NCI-H510A (cell line): ENCODE measurements around the gene PPP3CA.

ENCODE experiments used
- DNase-seq: peaks from one replicate; lab custom pipeline; 2025; lab: John Stamatoyannopoulos, UW

PPP3CA gene

GRCh38 chr4:101175896-101176676, 171.2 kb downstream of the PPP3CA start:
- DNase-seq = no peak

- no peak for DNase-seq
These were observed 172.5 kb downstream of the PPP3CA start for GRCh38 chr4:101174679-101175345.

DNA sequence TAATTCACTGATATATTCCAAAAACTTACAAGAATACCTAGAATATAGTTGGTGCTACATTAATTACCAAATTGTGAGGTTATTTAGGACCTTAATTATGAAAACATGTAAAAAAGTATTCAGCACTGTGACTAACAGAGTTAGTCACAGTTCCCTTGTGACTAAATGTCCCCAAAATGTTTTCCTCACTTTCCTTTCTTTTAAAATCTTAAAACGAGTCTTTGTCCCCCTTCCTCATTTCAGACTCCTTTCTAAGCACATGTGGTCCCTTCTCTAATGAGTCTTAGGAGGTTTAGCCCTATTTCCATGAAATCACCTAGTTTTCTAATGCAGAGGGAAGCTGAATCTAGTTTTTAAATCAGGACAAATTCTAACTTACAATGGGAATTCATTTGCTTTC, 175.0 kb downstream of the PPP3CA start:
- DNase-seq = no peak

- no peak for DNase-seq
These were observed 175.6 kb downstream of the PPP3CA start for GRCh38 chr4:101171747-101172146.

DNA sequence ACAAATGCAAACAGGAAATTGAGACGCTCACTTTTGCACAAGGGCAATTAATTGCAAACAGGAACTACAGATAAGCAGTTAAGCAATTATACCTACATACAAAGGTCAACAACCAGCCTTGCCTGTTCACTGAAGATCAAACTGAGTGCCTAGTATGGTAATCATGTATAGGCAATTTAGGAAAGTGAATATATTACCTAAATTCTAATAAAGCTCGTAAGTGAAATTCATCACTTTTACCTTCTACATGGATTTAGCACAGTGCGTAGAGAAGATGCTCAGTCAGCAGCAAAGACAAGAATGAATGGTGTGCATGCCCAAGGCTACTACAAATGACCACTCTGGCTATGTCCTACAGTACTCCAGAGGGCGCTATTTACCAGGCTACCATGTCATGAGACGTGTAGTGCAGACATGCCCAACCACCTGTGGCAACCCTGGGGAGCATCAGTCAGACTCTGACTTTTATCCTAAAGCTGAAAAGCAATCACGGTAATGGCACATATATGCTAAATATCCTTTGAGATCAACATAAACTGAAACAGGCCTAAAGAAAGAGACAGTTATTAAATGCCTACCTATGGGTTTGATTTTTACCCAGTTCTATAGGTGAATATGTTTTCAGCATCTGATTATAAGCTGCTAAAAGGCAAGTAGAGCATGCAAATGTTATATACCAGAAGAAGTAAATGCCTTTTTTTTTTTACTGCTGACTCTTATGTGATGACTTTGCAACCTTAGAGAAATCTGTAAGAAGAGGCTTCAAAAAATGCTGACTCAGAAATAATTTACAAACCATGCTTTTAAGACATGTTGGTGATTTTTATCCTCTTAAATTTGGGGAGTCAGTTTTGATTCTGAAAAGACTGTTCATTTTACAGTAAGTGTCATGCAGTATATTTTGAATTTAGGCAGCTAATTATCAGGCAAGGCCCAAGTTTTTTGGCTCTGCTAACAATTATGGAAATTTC, 178.0 kb downstream of the PPP3CA start:
- DNase-seq = peak; percentile 52

- no peak for DNase-seq
These were observed 183.4 kb downstream of the PPP3CA start for GRCh38 chr4:101163936-101164335.

DNA sequence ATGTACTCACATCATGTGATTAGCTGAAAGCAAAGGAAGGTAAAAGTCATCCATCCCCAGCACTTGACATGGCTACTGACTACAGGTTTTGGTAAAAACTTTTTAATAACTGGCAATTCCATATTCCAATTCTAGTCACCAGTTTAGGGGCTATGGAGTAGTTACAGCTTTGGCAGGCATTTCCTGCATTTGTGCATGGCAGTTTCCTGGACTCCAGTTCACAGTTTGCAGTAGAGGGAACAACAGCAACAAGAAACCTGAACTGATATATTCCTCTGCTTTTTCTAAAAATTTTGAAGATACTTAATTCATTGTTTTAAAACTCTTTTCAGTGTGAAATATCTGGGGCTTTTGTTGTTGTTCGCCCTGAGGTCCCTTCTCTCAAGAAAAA, 184.3 kb downstream of the PPP3CA start:
- DNase-seq = no peak

DNA sequence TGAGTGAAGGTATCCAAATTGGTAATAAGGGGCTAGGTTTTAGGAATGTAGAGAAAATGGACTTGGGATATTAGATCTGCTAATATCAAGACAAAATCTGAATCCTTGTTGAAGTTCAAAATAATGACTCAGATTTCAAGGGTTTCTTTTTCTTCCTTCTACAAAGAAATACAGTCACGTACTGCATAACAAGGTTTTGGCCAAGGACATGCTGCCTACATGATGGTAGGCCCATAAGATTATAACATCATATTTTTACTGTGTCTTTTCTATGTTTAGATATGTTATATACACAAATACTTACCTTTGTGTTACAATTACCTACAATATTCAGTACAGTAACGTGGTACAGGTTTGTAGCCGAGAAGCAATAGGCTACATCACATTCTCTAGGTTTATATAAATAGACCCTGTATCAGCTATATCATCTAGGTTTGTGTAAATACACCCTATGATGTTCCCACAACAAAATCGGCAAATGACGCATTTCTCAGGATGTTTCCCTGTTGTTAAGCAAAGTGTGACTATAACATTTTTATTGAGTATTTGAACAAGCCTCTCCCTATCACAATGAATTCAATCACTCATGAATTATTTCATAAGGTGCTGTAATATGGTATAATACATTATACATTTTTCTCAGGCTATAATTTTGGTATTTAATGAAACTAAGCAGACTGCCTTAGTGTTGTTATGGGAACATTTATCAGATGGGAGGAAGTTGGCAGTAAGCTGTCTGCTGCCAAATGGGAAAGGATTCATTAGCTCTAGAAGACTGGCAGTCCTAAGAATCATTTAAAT, 186.3 kb downstream of the PPP3CA start:
- DNase-seq = no peak

GRCh38 chr4:101158507-101158906, 188.8 kb downstream of the PPP3CA start:
- no peak for DNase-seq

DNA sequence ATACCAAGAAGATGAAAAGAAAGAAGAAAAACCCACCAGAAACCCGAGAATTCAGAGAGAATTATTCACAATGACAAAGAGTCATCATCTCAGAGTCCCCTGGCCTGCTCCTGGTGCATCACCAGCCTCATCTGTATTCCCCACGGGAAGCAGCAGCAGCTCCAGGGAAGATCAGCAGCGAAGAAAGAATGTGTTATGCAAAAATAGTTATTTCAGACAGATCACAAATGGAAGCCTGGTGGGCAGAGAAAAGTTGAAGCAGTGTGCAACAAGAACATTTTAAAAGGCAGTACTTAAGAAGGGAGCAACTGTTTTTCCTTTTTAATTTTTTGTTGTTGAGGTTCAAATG, 189.2 kb downstream of the PPP3CA start:
- no peak for DNase-seq

DNA sequence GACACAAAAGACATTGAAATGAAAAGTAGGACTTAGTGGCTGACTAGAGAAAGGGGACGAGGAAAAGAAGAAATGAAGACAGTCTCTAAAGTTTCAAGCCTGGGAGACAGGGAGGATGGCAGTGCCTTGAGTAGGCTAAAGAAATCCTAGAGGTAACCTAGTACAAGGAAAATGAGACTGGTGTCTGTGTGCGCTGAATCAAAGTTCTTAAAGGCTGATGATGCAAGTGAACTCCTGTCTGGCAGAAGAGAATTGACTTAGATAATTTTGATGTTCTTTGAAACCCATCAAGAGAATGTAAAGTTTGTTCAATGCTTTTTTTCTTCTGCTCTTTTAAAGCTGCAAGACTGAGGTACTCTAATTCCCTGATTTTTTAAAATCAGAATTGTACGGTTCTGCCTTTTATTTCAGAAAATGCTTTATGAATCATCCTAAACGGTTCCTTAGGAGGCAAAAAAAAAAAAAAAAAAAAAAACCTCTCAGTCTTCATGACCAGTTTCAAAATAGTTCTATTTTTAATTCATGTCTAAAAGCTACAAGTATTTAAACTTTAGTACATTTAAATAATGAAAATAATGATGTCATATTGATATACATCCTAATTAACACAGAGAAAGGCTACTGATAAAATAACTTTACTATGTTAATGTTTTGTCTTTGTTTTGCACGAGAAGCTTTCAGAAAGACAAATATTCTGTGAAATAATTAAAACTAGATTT, 189.8 kb downstream of the PPP3CA start:
- no peak for DNase-seq

DNA sequence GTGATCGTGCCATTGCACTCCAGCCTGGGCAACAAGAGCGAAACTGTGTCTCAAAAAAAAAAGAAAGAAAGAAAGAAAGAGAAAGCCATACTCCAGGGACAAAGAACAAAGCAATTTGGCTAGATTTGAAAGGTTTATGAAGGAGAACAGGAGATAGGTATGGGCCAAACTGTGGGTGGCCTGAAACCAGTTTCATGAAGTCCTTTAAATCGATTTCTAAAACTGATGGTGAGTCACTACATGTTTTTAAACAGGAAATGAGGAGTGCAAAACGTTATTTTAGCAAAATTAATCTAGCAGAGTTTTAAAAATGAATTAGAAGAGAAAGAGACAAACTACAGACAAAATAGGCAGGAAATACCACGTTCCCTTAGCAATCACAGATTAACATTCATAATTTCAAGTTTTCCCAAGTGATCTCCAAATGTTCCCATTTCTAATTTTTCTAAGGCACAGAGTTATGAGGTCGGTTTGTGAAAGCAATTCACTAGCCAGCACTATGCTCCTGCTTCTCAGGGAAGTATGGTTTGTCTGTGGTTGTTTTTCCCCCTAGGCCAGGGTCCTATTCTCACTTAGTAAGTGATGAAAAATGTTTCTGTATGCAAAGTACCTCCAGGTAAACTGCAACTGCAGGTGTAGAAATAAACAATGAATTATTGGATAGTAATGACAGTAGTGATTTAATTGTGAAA, 190.6 kb downstream of the PPP3CA start:
- DNase-seq = no peak

DNA sequence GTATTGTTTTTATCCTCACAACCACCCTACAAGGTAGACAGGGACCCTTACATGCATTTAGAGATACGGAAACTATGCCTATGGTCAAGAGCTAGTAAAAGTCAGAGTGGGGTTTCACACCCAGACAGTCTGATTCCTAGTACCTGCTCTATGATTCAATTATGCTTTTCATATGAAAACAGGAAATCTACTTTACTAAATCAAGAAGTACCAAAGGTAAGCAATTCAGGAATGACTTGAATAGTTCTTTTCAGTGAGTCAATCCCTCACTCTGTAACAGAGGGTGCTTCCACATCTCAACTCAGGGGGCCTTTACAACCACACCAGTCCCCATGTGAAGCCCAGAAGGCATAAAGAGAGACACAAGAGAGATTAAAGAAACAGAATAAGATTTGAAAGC, 191.4 kb downstream of the PPP3CA start:
- no peak for DNase-seq

DNA sequence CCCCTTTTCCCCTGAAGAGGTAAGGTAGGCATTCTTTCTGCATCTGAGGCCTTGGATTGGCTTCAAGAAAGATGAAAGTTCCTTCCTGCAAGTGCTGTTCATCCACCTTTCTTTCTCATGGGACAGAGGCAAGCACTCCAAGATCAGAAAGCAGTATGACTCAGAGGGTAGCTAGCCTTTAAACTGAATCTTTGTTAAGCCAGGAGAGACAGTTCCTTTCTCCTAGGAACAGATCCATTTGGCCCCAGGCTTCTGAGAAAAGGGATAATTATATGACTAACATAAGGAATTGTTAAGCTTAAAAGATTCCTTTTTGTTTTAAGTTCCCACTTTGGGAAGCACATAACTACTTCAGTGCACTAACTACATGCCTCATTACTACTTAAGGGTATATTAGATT, 192.0 kb downstream of the PPP3CA start:
- DNase-seq = no peak

DNA sequence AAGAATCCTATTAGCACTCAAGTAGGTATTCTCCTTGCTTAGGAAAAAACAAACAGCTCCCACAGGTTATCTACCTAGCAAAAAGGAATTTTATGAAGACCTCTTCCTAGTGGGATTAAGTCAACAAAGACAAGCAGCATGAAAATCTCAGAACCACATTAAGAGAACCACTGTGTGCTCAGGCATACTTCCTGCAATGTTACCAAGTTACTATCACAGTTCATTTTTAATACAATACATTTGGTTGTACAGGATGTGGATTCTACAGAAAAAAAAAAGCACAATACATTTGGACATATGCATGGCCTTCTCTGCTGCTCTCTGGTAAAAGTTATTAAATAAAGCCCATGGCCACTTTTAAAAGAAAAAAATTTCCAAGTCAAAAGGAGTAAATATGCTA, 193.7 kb downstream of the PPP3CA start:
- DNase-seq = no peak

DNA sequence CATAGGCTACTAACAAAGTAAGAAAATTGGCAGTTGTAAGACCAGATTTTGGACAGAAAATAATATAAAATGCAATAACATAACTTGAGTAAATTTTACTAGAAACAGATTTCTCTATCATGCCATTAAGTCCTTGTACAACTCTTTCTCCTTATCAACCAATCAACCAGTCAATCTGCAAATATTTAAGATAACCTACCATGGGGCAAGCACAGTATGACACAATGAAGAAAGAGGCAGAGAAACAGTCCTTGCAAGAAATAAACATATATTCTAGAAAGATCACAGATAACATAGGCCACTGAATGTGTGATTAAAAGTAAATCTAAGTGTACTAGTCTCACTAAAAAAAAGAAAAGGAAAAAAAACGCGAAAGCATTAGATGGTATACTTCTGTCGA, 194.8 kb downstream of the PPP3CA start:
- DNase-seq = no peak

GRCh38 chr4:101148551-101148950, 198.8 kb downstream of the PPP3CA start:
- DNase-seq = no peak

DNA sequence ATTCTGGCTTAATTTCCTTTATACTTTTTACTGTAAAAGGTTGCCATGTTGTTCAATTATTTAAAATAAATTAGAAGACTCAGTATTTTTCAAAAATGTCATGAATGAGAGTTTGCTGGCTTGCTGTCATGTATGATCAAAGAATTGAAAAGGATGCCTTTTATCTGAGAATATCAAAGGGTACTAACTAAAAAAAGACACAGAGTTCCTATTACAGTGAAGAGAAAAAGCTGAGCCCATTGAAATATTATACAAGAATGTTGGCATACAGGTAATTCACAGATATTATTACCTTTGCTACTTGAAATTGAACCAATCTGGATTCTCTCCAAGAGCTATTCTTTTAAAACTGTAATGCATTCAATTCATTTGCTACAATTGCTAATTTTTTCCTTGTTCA, 200.0 kb downstream of the PPP3CA start:
- no peak for DNase-seq

- no peak for DNase-seq
These were observed 202.3 kb downstream of the PPP3CA start for GRCh38 chr4:101145021-101145420.

DNA sequence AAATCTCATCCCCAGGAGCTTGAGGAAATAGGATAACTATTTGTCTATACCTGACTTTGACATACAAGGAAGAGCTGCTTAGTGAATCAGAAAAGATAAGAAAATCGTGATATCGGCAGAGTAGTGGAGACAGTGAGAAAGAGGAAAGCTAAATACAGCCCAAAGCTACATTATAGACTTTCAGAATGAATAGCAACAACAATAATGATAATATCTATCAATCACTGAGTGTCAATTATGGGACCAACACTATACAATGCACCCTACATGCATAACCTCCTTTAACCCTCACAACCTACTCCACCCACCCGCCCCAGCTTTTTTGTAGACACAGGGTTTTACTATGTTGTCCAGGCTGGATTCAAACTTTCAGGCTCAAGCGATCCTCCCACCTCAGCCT, 205.1 kb downstream of the PPP3CA start:
- no peak for DNase-seq

- no peak for DNase-seq
These were observed 205.5 kb downstream of the PPP3CA start for GRCh38 chr4:101141855-101142254.
